CD4-positive, alpha-beta T cell treated with Interleukin-17A for 4 hours (primary cell): ENCODE results near the gene MDP1.

ENCODE experiments used
- DNase-seq: peaks from one replicate; pipeline ENCODE4 v3.0.0-alpha.2; 2020; ENCODE audit warnings: mixed read lengths

Gene MDP1

GRCh38 chr14:24197056-24197450 is 18.8 kb downstream of the MDP1 start:
- DNase-seq = no peak

DNA sequence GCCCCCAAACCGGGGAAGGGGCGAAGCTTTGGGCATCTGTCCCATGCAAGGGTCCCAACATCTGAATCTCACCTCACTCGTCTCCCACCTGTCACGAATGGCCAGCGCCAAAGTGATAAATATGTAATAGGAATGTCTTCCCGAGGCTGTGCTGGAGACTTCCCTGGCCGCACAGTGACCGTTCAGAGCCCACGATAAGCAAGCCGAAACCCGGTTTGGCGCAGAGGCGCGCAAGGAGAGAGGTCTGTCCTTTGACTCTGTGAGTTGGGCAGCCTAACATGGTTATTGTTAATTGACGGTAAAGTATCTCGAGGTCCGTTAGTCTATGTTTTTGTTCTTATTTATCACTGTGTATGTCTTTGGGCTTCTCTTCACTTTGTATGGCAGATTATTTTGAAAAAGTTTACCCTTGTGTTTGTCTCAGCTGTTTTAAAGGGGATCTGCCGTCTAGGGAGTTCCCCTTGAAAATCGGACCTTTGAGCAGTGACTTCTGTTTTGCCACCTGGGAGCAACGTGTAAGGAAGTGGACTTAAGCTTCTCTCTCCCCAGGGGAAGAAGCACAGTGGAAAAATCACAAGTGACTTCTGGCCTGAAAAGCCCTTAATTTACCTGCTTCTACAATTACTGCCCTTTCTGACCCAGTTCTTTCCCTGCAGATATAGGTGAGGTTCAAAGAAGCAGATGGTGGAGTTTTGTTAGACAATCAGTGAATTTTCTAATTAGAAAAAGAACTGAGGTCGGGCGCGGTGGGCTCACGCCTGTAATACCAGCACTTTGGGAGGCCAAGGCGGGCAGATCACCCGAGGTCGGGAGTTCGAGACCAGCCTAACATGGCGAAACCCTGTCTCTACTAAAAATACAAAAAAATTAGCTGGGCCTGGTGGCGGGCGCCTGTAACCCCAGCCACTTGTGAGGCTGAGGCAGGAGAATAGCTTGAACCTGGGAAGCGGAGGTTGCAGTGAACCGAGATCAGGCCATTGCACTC is 19.5 kb downstream of the MDP1 start:
- no peak for DNase-seq

DNA sequence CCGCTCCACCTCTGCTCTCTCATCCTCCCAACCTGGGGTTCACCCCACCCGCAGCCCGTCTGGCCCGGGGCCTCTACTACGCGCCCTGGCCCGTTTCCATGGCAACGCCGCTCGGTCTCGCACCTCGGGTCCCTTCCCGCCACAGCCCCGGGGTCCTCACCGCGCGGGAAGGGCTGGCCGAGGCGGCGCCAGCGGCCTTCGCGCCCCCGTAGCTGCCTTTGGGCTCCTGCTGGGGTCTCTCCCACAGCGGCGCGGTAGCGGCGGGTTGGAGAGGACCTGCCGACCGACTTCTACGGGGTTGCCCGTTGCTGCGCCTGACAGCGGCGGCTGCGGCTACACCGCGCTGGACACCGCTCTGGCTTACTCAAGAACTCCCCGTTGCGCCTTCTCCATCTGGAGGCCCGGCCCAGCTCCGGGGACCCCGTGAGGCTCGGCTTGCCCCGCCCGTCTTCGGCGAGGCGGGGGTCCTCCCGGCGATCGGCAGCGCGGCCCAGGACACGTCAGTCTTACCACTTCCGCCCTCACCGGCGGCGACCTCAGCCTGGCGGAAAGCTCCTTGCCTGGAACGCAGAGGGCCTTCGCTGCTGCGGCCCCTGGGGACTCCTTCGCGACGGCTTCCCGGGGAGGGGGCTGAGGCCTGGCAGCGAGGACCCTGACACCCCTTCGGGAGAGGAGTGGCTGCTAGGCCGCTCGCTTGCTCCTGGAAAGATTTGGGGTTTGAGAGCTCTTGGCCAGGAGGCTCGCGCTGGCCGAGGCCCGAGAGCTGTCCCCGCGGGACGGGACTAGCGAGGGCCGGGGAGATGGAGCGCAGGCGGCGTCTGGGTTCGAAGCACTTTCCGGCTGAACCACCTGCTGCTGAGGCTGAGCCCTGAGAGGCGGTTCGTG is 20.4 kb downstream of the MDP1 start, which contains the start of gene TM9SF1:
TM9SF1 (minus strand) TSS at position 256 of the 885 bp plus-strand sequence. CDS start 422 bp downstream, outside the sequence.
- peak; percentile 89 for DNase-seq

DNA sequence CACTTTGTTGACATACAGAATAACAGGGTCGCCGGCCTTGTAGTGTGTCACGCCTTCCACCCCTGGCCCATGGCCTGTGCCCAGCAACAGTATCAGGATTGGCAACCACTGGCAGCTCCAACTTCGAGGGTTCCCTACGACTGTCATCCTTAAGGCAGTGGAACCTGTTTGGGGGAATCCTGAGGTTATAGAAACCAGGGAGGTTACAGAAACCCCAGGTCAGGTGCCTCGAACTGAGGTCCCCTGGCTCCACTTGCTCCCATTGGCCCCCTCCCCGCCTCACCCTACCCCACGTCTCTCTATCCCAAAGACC is 21.0 kb downstream of the MDP1 start:
- DNase-seq = no peak

GRCh38 chr14:24194186-24194872 is 21.5 kb downstream of the MDP1 start:
- DNase-seq = no peak

GRCh38 chr14:24192933-24193332 is 22.9 kb downstream of the MDP1 start:
- DNase-seq = no peak

GRCh38 chr14:24190416-24190815 is 25.4 kb downstream of the MDP1 start:
- no peak for DNase-seq

DNA sequence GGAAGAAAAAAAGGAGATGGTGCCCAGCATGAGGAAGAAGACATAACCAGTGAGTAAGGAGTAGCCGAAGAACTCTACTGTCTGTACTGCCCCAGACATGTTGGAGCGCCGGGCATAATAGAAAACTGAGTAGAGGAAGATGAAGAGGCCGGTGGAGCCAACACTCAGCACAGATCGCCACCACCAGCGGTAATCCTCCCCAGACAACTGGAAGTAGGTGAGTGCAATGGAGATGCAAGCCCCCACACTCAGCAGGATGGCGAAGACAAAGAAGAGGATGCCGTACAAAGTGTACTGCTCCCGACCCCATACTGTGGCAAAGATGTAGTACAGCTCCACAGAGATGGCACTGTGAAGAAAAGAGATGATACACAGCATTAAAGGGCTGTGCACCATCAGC is 26.4 kb downstream of the MDP1 start:
- no peak for DNase-seq

DNA sequence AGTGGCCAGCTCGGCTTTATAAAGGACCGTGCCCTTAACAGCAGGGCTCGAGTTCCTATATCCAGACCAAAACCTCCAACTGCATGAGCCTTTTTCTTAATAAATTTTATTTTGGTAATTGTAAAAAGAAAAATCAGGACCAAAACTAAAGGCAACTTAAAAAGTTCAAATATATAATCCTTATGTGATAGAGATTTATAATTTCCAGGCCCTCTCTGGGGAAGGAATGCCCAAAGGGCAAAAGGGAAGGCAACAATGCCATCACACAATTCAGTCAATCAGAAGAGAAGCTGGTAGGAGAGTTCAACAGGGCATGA is 26.8 kb downstream of the MDP1 start:
- no peak for DNase-seq

DNA sequence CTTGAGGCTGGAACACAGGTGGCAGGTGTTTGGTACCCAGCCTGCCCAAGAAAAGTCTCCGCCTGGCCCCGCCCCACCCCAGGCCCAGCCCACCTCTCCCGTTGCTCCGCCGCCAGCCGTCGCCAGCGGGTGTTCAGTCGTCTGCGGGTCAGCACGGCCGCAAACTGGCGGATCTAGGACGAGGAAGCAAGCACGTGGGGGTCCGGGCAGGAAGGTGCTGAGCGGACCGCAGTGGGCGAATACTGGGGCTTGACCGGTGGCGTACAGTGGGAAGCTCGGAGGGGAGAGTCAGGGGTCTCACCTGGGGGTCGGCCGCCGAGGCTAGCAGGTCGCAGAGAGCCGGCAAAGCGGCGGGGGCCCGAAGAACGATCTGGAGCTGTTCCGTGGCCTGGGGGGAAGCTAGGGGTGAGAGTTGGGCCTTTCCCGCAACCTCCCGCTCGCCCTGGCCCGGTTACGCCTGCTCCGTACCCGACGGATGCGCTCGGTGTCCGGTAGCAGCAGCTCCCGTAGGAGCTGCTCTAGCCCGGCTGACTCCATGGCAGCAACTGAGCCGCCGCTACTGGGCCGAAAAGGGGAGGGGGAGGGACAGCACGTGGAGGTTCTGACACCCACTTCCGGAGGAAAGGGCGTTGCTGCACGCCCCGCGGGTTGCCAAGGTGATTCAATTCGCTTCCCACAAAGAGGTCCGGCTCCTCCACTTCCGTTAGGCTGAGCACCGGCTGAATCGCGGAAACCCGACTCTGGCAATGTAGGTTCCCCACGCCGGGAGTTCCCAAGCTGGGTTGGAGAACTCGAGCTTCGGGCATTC is 27.4 kb downstream of the MDP1 start, which contains the start of gene IPO4:
IPO4 (minus strand) TSS at position 566 of the 808 bp plus-strand sequence; CDS start at position 537, 29 bp downstream.
- peak; percentile 96 for DNase-seq

GRCh38 chr14:24187539-24187915 is 28.3 kb downstream of the MDP1 start:
- no peak for DNase-seq

- DNase-seq = no peak
These were observed 28.9 kb downstream of the MDP1 start for GRCh38 chr14:24186831-24187538.

DNA sequence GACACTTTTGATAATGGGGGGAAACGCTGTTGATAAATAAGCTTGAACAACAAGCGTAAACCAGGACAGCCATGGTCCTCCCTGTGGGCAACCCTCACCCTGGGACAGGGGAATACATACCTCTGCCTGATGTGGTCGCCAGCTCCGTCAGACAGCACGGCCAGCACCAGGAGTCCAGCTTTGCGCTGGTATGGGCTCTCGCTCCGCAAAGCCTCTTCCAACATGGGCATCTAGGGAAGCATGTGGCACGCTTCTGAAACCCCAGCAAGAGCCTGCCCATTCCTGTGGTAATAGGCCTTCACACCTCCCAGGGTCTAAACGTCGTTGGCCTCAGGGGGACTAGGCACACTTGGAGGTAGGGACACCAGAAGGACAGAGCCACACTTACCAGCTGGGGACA is 30.1 kb downstream of the MDP1 start:
- no peak for DNase-seq

- no peak for DNase-seq
These were observed 30.8 kb downstream of the MDP1 start for GRCh38 chr14:24185026-24185425.

DNA sequence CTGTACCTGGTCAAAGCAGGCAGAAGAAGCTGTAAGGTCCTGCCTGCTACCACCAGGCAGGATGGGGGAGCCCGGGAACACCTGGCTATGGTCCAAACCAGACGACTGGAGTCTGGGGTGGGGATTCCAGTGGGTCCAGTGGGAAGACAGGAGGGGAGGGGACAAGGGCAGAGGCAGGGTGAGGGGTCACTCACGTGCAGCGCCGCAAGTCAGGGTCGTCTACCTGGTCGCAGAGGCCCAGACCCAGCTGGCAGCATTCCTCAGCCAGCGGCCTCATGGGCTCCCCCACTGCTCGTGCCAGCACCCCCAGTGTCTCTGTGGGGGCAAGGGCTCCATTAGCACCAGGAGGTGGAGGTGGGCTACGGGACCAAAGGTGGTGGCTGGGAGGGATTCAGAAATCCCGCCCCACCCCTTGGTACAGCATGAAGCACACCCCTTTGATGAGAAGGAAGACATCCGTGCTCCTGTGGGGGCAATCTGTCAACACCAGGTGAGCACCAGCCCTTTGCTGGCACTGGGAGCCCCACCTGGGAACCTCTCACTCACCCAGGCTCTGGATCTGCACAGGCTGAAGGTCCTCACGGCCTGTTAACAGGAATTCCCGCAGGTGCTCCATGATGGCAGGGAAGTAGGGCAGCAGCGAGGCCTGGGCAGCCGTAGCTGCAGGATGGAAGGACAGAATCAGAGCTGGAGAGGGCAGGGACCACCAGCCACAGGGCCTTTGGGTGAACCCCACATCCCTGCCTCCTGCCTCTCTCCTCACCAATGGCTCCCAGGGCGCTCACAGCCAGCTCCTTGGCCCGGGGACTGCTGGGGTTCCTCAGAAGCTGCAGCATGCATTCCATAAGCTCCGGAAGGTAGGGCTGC is 31.5 kb downstream of the MDP1 start:
- DNase-seq = no peak

DNA sequence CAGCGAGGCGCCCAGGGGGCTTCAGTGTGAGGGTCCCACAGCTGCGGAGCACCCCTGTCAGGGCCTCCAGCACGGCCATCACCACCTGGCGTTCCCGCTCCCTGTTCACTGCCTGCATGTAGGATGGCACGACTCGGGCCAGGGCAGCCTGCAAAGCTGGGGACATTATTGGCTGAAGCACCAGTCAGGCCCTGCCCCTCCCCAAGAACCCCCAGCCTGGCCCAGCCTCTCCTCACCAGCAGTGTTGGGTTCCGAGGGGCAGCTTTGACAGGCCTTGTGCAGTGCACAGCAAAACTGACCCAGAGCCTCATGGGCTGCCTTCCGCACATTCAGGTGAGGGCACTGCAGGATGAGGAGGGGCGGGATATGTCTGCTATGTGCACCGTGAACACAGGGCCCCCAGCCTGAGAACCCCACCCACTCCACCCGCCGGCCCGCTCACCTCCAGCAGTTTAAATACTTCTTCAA is 32.8 kb downstream of the MDP1 start:
- DNase-seq = no peak

DNA sequence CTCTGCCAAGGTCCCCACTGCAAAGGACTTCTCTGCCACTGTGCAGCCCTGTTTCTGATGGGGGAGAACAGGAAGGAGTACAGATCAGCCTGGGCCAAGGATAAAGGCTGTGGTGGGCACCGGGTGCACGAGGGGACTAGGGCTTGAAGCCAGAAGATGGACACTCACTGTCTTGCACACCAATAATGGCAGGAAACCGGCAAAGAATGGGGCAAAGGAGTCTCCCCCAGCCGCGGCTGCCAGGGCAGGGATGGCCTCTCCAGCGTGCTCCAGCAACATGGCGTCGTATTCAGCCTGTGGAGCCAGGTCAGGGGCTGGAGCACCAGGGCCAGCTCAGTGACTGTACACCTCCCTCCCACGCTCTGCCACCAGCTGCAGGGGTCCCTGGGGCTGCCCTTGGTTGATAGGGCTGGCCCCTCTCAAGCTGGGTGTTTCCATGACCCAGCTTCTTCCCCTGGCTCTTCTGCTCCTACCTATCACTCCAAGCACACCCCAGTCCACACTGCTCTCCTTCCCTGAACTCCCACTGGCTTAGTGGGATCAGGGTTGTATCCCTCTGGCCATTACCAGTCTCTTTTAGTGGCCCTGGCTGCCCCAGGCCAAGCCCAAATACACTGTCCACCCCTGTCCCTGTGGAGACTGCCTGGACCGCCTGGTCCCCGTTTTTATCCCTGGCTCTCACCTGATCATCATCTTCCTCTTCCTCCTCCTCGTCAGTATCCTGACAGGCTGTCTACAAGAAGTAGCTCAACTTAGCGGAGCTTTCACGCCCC is 33.6 kb downstream of the MDP1 start:
- no peak for DNase-seq

DNA sequence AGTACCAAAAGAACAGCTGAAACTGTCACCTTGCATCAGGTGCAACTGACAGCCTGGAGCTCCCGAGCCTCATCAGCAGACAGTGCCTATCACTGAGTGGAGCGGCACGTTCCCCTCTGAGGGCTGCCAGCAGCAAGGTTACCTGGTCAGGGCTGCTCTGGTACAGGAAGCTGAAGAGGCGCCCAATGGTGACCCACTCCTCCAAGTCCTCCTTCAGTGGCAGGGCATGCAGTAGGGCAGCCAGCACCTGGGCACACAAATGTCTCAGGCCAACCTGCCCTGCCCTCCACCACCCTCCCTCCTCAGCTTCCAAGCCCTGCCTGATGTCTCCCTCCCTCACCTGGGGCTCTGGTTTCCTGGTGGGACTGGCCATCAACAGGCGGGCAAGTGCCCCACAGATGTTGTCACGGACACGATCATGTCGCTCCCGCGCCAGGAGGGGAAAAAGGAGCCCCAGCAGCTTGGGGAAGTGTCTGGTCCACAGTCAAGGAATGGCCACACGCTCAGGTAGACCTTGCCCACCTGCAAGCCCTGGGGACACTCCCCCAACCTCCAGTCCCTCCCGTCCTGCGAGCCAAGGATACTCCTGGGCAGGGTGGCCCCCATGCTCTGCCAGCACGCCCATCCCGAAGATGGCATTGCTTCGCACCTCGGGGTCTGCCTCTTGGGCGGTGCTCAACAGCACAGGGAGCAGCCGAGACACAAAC is 34.3 kb downstream of the MDP1 start:
- DNase-seq = no peak
